HEK293 (cell line): Measurements from ENCODE around the gene TM9SF3.

Source experiments
- CTCF ChIA-PET: fragments of 350-600 bp; formaldehyde crosslinking; extraction: SDS; loops from one replicate; lab custom pipeline; 2021; ENCODE audit warnings: antibody characterized with exemption; lab: Yijun Ruan, JAX
- POLR2A ChIA-PET: fragments of 300-600 bp; formaldehyde crosslinking; extraction: SDS; loops from one replicate; lab custom pipeline; 2020; ENCODE audit warnings: antibody characterized with exemption, inconsistent platforms; lab: Yijun Ruan, JAX
- H3K27ac ChIP-seq: fragments of 200-500 bp; sonication (Bioruptor generic); 2 replicates; pipeline ENCODE4 v1.5.1; 2014; ENCODE audit warnings: low read depth, low read length, control low read depth, inconsistent platforms; ENCODE audit errors: extremely low read depth
- H3K36me3 ChIP-seq, 2 experiments: fragments of 200-500 bp in 1 of 2; sonication (Bioruptor generic) in 1 of 2; 1 replicate in 1 of 2; 2 replicates in 1 of 2; pipeline ENCODE4 v1.5.1; 2014 to 2017; ENCODE audit warnings: inconsistent platforms in 2 of 2, low read length in 2 of 2; ENCODE audit not compliant: control insufficient read depth in 2 of 2, insufficient read depth in 1 of 2
- H3K4me1 ChIP-seq: fragments of 200-500 bp; sonication (Bioruptor generic); 2 replicates; pipeline ENCODE4 v1.5.1; 2014; ENCODE audit warnings: mild to moderate bottlenecking, low read length, inconsistent platforms; ENCODE audit not compliant: control insufficient read depth, insufficient read depth
- H3K4me3 ChIP-seq: 2 replicates; pipeline ENCODE4 v1.5.1; 2011; ENCODE audit warnings: low read depth, mild to moderate bottlenecking, control low read depth, low read length, moderate library complexity
- H3K9me3 ChIP-seq: fragments of 200-500 bp; sonication (Bioruptor generic); 2 replicates; pipeline ENCODE4 v1.5.1; 2014; ENCODE audit warnings: low read depth, low read length, inconsistent platforms; ENCODE audit not compliant: control insufficient read depth, insufficient read depth
- GFI1B ChIP-seq: fragments of 450-650 bp; formaldehyde crosslinking; IDR thresholded peaks from 2 replicates; pipeline ENCODE4 v1.5.1; 2016; ENCODE audit warnings: missing biosample characterization, missing genetic modification characterization
- SCRT2 ChIP-seq: fragments of 450-650 bp; formaldehyde crosslinking; IDR thresholded peaks from 2 replicates; pipeline ENCODE4 v1.5.1; 2016; ENCODE audit warnings: missing biosample characterization, missing genetic modification characterization
- SP3 ChIP-seq: fragments of 450-650 bp; formaldehyde crosslinking; IDR thresholded peaks from 2 replicates; pipeline ENCODE4 v1.5.1; 2016; ENCODE audit warnings: missing biosample characterization, missing genetic modification characterization
- WT1 ChIP-seq: fragments of 450-650 bp; formaldehyde crosslinking; IDR thresholded peaks from 2 replicates; pipeline ENCODE4 v1.5.1; 2016; ENCODE audit warnings: missing biosample characterization, missing genetic modification characterization
- YY1 ChIP-seq: fragments of 450-650 bp; formaldehyde crosslinking; IDR thresholded peaks from 2 replicates; pipeline ENCODE4 v1.5.1; 2018; ENCODE audit warnings: missing biosample characterization, missing genetic modification characterization
- ZBTB48 ChIP-seq: fragments of 450-650 bp; formaldehyde crosslinking; IDR thresholded peaks from 2 replicates; pipeline ENCODE4 v1.5.1; 2016; ENCODE audit warnings: missing biosample characterization, missing genetic modification characterization
- ZFP69B ChIP-seq: fragments of 450-650 bp; formaldehyde crosslinking; IDR thresholded peaks from 2 replicates; pipeline ENCODE4 v1.5.1; 2016; ENCODE audit warnings: missing biosample characterization, missing genetic modification characterization
- ZNF132 ChIP-seq: fragments of 450-650 bp; formaldehyde crosslinking; IDR thresholded peaks from 2 replicates; pipeline ENCODE4 v1.5.1; 2017; ENCODE audit warnings: missing biosample characterization, missing genetic modification characterization, borderline replicate concordance
- ZNF19 ChIP-seq: fragments of 450-650 bp; formaldehyde crosslinking; IDR thresholded peaks from 2 replicates; pipeline ENCODE4; 2016; ENCODE audit warnings: missing biosample characterization, missing genetic modification characterization, low read depth
- ZNF335 ChIP-seq: fragments of 450-650 bp; formaldehyde crosslinking; conservative IDR thresholded peaks from 2 replicates; pipeline ENCODE4 v1.5.1; 2016; ENCODE audit warnings: missing biosample characterization, missing genetic modification characterization
- ZNF529 ChIP-seq: fragments of 450-650 bp; formaldehyde crosslinking; IDR thresholded peaks from 2 replicates; pipeline ENCODE4 v1.5.1; 2017; ENCODE audit warnings: missing genetic modification characterization, missing biosample characterization; ENCODE audit not compliant: insufficient replicate concordance
- ZNF596 ChIP-seq: fragments of 450-650 bp; IDR thresholded peaks from 2 replicates; pipeline ENCODE4 v1.5.0; 2018; ENCODE audit warnings: missing biosample characterization, mild to moderate bottlenecking, missing genetic modification characterization, moderate library complexity
- ZNF600 ChIP-seq: fragments of 450-650 bp; formaldehyde crosslinking; IDR thresholded peaks from 2 replicates; pipeline ENCODE4 v1.5.1; 2016; ENCODE audit warnings: missing biosample characterization, missing genetic modification characterization
- ZNF830 ChIP-seq: fragments of 450-650 bp; IDR thresholded peaks from 2 replicates; pipeline ENCODE4 v1.5.0; 2018; ENCODE audit warnings: missing biosample characterization, missing genetic modification characterization, low read depth, mild to moderate bottlenecking, moderate library complexity
- ZNF843 ChIP-seq: fragments of 450-650 bp; formaldehyde crosslinking; IDR thresholded peaks from 2 replicates; pipeline ENCODE4 v1.5.1; 2016; ENCODE audit warnings: missing biosample characterization, missing genetic modification characterization
- TF ChIP-seq, protein P1 (sequence below): fragments of 450-650 bp; formaldehyde crosslinking; IDR thresholded peaks from 2 replicates; pipeline ENCODE4 v1.5.1; 2017; ENCODE audit warnings: missing biosample characterization, missing genetic modification characterization
- TF ChIP-seq, protein P2 (sequence below): fragments of 450-650 bp; formaldehyde crosslinking; IDR thresholded peaks from 2 replicates; pipeline ENCODE4 v1.5.1; 2016; ENCODE audit warnings: missing biosample characterization, missing genetic modification characterization, borderline replicate concordance
- TF ChIP-seq, protein P3 (sequence below): fragments of 450-650 bp; IDR thresholded peaks from 2 replicates; pipeline ENCODE4 v1.5.1; 2018; ENCODE audit warnings: missing biosample characterization, mild to moderate bottlenecking, missing genetic modification characterization
- TF ChIP-seq, protein P4 (sequence below): fragments of 450-650 bp; formaldehyde crosslinking; conservative IDR thresholded peaks from 2 replicates; pipeline ENCODE4 v1.5.1; 2016; ENCODE audit warnings: low read depth, missing biosample characterization, missing genetic modification characterization
- TF ChIP-seq, protein P5 (sequence below): fragments of 450-650 bp; formaldehyde crosslinking; IDR thresholded peaks from 2 replicates; pipeline ENCODE4 v1.5.1; 2016; ENCODE audit warnings: missing biosample characterization, missing genetic modification characterization

Gene TM9SF3

DNA sequence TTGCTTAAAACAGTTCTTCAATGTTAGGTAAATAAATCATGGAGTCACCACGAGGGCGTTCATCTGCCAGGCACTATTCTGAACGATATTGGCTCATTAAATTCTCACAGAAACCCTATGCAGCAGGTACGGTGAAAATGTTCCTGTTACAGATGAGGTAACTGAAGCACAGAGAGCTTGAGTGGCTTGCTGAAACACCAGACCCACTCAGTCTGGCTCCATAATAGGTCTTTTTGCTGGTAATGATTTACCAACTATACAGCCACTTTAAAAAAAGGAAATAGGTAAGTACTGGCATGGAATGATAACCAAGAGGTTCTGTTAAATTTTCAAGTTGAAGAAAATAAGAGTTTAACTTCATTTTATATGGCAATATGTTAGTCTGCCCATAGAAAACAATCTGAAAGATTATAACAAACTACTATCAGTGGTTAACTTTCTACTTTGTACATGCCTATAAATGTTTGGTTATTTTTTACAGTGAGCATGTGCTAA is 1.3 kb upstream of the TM9SF3 start (continued):
- TF ChIP-seq SCRT2 (tag by site-specific recombination): peak; percentile 56; the same call in 1 of the 2 replicates
- no peak for TF ChIP-seq ZFP69B (tag by site-specific recombination)
- TF ChIP-seq, protein P1, sequence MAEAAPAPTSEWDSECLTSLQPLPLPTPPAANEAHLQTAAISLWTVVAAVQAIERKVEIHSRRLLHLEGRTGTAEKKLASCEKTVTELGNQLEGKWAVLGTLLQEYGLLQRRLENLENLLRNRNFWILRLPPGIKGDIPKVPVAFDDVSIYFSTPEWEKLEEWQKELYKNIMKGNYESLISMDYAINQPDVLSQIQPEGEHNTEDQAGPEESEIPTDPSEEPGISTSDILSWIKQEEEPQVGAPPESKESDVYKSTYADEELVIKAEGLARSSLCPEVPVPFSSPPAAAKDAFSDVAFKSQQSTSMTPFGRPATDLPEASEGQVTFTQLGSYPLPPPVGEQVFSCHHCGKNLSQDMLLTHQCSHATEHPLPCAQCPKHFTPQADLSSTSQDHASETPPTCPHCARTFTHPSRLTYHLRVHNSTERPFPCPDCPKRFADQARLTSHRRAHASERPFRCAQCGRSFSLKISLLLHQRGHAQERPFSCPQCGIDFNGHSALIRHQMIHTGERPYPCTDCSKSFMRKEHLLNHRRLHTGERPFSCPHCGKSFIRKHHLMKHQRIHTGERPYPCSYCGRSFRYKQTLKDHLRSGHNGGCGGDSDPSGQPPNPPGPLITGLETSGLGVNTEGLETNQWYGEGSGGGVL (tag by site-specific recombination): no peak
- no peak for TF ChIP-seq ZNF596 (tag by site-specific recombination)
- TF ChIP-seq, protein P2, sequence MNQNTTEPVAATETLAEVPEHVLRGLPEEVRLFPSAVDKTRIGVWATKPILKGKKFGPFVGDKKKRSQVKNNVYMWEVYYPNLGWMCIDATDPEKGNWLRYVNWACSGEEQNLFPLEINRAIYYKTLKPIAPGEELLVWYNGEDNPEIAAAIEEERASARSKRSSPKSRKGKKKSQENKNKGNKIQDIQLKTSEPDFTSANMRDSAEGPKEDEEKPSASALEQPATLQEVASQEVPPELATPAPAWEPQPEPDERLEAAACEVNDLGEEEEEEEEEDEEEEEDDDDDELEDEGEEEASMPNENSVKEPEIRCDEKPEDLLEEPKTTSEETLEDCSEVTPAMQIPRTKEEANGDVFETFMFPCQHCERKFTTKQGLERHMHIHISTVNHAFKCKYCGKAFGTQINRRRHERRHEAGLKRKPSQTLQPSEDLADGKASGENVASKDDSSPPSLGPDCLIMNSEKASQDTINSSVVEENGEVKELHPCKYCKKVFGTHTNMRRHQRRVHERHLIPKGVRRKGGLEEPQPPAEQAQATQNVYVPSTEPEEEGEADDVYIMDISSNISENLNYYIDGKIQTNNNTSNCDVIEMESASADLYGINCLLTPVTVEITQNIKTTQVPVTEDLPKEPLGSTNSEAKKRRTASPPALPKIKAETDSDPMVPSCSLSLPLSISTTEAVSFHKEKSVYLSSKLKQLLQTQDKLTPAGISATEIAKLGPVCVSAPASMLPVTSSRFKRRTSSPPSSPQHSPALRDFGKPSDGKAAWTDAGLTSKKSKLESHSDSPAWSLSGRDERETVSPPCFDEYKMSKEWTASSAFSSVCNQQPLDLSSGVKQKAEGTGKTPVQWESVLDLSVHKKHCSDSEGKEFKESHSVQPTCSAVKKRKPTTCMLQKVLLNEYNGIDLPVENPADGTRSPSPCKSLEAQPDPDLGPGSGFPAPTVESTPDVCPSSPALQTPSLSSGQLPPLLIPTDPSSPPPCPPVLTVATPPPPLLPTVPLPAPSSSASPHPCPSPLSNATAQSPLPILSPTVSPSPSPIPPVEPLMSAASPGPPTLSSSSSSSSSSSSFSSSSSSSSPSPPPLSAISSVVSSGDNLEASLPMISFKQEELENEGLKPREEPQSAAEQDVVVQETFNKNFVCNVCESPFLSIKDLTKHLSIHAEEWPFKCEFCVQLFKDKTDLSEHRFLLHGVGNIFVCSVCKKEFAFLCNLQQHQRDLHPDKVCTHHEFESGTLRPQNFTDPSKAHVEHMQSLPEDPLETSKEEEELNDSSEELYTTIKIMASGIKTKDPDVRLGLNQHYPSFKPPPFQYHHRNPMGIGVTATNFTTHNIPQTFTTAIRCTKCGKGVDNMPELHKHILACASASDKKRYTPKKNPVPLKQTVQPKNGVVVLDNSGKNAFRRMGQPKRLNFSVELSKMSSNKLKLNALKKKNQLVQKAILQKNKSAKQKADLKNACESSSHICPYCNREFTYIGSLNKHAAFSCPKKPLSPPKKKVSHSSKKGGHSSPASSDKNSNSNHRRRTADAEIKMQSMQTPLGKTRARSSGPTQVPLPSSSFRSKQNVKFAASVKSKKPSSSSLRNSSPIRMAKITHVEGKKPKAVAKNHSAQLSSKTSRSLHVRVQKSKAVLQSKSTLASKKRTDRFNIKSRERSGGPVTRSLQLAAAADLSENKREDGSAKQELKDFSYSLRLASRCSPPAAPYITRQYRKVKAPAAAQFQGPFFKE (tag by site-specific recombination): no peak
- no peak for TF ChIP-seq ZNF843 (tag by site-specific recombination)
- TF ChIP-seq, protein P3, sequence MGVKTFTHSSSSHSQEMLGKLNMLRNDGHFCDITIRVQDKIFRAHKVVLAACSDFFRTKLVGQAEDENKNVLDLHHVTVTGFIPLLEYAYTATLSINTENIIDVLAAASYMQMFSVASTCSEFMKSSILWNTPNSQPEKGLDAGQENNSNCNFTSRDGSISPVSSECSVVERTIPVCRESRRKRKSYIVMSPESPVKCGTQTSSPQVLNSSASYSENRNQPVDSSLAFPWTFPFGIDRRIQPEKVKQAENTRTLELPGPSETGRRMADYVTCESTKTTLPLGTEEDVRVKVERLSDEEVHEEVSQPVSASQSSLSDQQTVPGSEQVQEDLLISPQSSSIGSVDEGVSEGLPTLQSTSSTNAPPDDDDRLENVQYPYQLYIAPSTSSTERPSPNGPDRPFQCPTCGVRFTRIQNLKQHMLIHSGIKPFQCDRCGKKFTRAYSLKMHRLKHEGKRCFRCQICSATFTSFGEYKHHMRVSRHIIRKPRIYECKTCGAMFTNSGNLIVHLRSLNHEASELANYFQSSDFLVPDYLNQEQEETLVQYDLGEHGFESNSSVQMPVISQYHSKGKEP (tag by site-specific recombination): no peak
- no peak for TF ChIP-seq ZBTB48 (tag by site-specific recombination)
- no peak for TF ChIP-seq ZNF132 (tag by site-specific recombination)

DNA sequence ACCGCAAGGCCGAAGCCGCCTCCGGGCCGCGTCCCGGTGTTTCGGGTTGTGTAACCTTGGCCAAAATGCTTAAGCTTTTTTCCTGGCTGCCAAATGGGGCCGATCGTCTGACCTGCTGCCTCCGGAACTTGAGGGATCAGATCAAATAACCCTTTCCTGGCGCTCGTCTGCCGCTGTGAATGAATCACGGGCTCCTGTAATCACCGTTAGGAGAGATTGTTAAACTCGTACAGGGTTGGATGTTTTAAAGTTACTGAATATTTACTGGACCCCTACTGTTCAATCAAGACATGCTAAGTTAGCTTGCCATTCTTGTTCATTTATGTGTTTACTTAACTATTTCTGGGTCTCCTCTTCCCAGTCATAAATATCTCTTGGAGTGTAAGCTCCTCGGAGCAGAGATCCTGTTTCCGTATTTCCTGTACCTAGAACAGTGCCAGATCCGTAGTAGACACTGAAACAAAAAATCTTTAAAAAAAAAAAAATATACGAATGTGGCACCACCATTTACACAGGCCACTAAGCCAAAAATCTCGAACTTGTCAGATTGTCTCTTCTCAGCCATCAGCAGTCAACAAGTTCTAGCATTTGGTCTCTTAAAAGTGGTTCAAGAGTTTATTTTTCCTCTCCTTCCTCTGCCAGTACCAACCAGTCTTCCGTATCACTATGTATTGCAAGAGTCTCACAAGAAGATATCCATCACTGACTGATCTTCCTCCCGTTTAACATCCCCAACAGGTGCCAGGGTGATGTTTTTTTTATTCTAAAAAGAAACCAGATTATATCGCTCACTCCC is 650 bp upstream of the TM9SF3 start:
- ChIA-PET POLR2A (interaction anchor here (1.4 kb wide), 1 partner anchor 19 kb away, joined by 4 read pairs; no protein-coding TSS in a partner anchor), CTCF (interaction anchor here (0.7 to 1.0 kb wide), 3 partner anchors 14 to 56 kb away, joined by 3 read pairs; no protein-coding TSS in a partner anchor)
- peak overlapping the region; percentile 99 for H3K27ac ChIP-seq
- H3K36me3 ChIP-seq: no peaks in the 10 kb centered on the region
- no peaks in the 10 kb centered on the region for H3K9me3 ChIP-seq
- H3K4me1 ChIP-seq: 0 out of 2 replicates have a peak, but pooled peaks cover 17% of the 10 kb centered on the region
- peak overlapping the region; percentile 82 for H3K4me3 ChIP-seq
- TF ChIP-seq ZNF830 (no peak), ZNF596 (tag by site-specific recombination) (0 out of 2 replicates have a peak, but pooled peaks have one; percentile 21), SP3 (tag by site-specific recombination) (0 out of 2 replicates have a peak, but pooled peaks have one; percentile 26), YY1 (tag by site-specific recombination) (no peak), ZNF529 (no peak), ZNF19 (tag by site-specific recombination) (no peak), GFI1B (tag by site-specific recombination) (peak; percentile 76), WT1 (tag by site-specific recombination) (peak; percentile 66; the same call in 1 of the 2 replicates), ZNF335 (tag by site-specific recombination) (peak; percentile 68), ZNF600 (tag by site-specific recombination) (no peak; the same call in none of the 2 replicates)
- TF ChIP-seq, protein P4, sequence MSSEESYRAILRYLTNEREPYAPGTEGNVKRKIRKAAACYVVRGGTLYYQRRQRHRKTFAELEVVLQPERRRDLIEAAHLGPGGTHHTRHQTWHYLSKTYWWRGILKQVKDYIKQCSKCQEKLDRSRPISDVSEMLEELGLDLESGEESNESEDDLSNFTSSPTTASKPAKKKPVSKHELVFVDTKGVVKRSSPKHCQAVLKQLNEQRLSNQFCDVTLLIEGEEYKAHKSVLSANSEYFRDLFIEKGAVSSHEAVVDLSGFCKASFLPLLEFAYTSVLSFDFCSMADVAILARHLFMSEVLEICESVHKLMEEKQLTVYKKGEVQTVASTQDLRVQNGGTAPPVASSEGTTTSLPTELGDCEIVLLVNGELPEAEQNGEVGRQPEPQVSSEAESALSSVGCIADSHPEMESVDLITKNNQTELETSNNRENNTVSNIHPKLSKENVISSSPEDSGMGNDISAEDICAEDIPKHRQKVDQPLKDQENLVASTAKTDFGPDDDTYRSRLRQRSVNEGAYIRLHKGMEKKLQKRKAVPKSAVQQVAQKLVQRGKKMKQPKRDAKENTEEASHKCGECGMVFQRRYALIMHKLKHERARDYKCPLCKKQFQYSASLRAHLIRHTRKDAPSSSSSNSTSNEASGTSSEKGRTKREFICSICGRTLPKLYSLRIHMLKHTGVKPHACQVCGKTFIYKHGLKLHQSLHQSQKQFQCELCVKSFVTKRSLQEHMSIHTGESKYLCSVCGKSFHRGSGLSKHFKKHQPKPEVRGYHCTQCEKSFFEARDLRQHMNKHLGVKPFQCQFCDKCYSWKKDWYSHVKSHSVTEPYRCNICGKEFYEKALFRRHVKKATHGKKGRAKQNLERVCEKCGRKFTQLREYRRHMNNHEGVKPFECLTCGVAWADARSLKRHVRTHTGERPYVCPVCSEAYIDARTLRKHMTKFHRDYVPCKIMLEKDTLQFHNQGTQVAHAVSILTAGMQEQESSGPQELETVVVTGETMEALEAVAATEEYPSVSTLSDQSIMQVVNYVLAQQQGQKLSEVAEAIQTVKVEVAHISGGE (tag by site-specific recombination): peak; percentile 67
- TF ChIP-seq, protein P5, sequence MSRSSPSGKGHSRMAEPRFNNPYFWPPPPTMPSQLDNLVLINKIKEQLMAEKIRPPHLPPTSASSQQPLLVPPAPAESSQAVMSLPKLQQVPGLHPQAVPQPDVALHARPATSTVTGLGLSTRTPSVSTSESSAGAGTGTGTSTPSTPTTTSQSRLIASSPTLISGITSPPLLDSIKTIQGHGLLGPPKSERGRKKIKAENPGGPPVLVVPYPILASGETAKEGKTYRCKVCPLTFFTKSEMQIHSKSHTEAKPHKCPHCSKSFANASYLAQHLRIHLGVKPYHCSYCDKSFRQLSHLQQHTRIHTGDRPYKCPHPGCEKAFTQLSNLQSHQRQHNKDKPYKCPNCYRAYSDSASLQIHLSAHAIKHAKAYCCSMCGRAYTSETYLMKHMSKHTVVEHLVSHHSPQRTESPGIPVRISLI: no peak
